Nephron (organoid): ENCODE measurements around the gene JMJD1C.
A peak's percentile ranks its signal among the peaks of the same experiment; 100 is the strongest.

Source experiments
- H3K27ac Mint-ChIP-seq, 3 experiments: 2 replicates each; pipeline ENCODE4 v1.8.0; 2020; ENCODE audit warnings: mixed read lengths in 3 of 3, mild to moderate bottlenecking in 2 of 3, moderate library complexity in 1 of 3
- H3K27me3 Mint-ChIP-seq: 2 replicates; pipeline ENCODE4 v1.8.0; 2021; ENCODE audit warnings: low read depth, mild to moderate bottlenecking, moderate library complexity, mixed read lengths
- H3K36me3 Mint-ChIP-seq: 2 replicates; pipeline ENCODE4 v1.8.0; 2020; ENCODE audit warnings: low read depth, mixed read lengths
- H3K4me1 Mint-ChIP-seq: 2 replicates; pipeline ENCODE4 v1.8.0; 2020; ENCODE audit warnings: mixed read lengths
- H3K4me3 Mint-ChIP-seq, 3 experiments: 2 replicates each; pipeline ENCODE4 v1.8.0; 2020; ENCODE audit warnings: mild to moderate bottlenecking in 3 of 3, mixed read lengths in 3 of 3, moderate library complexity in 2 of 3
- H3K9me3 Mint-ChIP-seq: 2 replicates; pipeline ENCODE4 v1.8.0; 2020; ENCODE audit warnings: mixed read lengths
- TF ChIP-seq, protein P1 (sequence below), 3 experiments: fragments of 200-600 bp; sonication (generic); IDR thresholded peaks; one replicate each; pipeline ENCODE4 v1.5.0; 2021; ENCODE audit warnings: antibody characterized with exemption in 3 of 3; ENCODE audit not compliant: unreplicated experiment in 3 of 3

The JMJD1C gene

GRCh38 chr10:63455507-63455906 lies 10.3 kb downstream of the JMJD1C start:
- peaks cover 33% of the 10 kb centered on the region for H3K36me3 Mint-ChIP-seq
- H3K4me1 Mint-ChIP-seq: peaks cover 14% of the 10 kb centered on the region
- no peaks in the 10 kb centered on the region for H3K27me3 Mint-ChIP-seq
- no peak overlapping the region for H3K4me3 Mint-ChIP-seq
- peaks cover 4% of the 10 kb centered on the region for H3K9me3 Mint-ChIP-seq
- H3K27ac Mint-ChIP-seq: peak overlapping the region in 1 of 3 experiments; percentile 32
- TF ChIP-seq, protein P1, sequence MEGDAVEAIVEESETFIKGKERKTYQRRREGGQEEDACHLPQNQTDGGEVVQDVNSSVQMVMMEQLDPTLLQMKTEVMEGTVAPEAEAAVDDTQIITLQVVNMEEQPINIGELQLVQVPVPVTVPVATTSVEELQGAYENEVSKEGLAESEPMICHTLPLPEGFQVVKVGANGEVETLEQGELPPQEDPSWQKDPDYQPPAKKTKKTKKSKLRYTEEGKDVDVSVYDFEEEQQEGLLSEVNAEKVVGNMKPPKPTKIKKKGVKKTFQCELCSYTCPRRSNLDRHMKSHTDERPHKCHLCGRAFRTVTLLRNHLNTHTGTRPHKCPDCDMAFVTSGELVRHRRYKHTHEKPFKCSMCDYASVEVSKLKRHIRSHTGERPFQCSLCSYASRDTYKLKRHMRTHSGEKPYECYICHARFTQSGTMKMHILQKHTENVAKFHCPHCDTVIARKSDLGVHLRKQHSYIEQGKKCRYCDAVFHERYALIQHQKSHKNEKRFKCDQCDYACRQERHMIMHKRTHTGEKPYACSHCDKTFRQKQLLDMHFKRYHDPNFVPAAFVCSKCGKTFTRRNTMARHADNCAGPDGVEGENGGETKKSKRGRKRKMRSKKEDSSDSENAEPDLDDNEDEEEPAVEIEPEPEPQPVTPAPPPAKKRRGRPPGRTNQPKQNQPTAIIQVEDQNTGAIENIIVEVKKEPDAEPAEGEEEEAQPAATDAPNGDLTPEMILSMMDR (IDR thresholded peaks at IDR 0.05; ENCODE audit: unreplicated experiment in 3 of 3): no peak

DNA sequence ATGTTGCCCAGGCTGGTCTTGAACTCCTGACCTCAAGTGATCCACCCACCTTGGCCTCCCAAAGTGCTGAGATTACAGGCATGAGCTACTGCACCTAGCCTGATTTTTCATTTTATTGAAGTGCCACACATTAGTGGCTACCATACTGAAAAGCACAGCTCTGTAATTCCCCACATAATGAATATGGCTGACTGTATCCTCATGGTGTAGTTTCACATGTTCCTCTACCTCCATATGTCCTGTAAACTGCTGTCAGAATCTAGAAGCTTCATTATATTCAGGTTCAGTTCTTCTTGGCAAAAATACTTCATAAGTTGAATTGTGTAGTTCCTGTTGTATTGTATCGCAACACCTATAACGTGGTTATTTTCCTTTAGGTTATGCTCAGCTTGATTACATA lies 11.1 kb downstream of the JMJD1C start:
- H3K9me3 Mint-ChIP-seq: peaks cover 6% of the 10 kb centered on the region
- peaks cover 41% of the 10 kb centered on the region for H3K36me3 Mint-ChIP-seq
- H3K4me1 Mint-ChIP-seq: peaks cover 14% of the 10 kb centered on the region
- no peaks in the 10 kb centered on the region for H3K27me3 Mint-ChIP-seq
- H3K27ac Mint-ChIP-seq: no peak overlapping the region
- TF ChIP-seq, protein P1 (IDR thresholded peaks at IDR 0.05; ENCODE audit: unreplicated experiment in 3 of 3): no peak
- no peak overlapping the region for H3K4me3 Mint-ChIP-seq

- Mint-ChIP-seq H3K9me3 (peaks cover 6% of the 10 kb centered on the region), H3K36me3 (peaks cover 45% of the 10 kb centered on the region), H3K27ac (no peak overlapping the region), H3K4me3 (no peak overlapping the region), H3K27me3 (no peaks in the 10 kb centered on the region), H3K4me1 (peaks cover 13% of the 10 kb centered on the region)
- TF ChIP-seq, protein P1 (IDR thresholded peaks at IDR 0.05; ENCODE audit: unreplicated experiment in 3 of 3): no peak
These were observed 13.3 kb downstream of the JMJD1C start for GRCh38 chr10:63452524-63452923.

- H3K4me1 Mint-ChIP-seq: peaks cover 5% of the 10 kb centered on the region
- no peaks in the 10 kb centered on the region for H3K27me3 Mint-ChIP-seq
- H3K27ac Mint-ChIP-seq: no peak overlapping the region
- TF ChIP-seq, protein P1 (IDR thresholded peaks at IDR 0.05; ENCODE audit: unreplicated experiment in 3 of 3): no peak
- H3K4me3 Mint-ChIP-seq: no peak overlapping the region
- peaks cover 29% of the 10 kb centered on the region for H3K36me3 Mint-ChIP-seq
- peaks cover 6% of the 10 kb centered on the region for H3K9me3 Mint-ChIP-seq
These were observed 18.9 kb downstream of the JMJD1C start for GRCh38 chr10:63446716-63447440.

GRCh38 chr10:63441404-63441803 lies 24.4 kb downstream of the JMJD1C start:
- Mint-ChIP-seq H3K27ac (no peak overlapping the region), H3K9me3 (no peaks in the 10 kb centered on the region), H3K4me1 (peaks cover 16% of the 10 kb centered on the region), H3K27me3 (no peaks in the 10 kb centered on the region), H3K36me3 (peaks cover 5% of the 10 kb centered on the region), H3K4me3 (no peak overlapping the region)
- TF ChIP-seq, protein P1 (IDR thresholded peaks at IDR 0.05; ENCODE audit: unreplicated experiment in 3 of 3): no peak

- Mint-ChIP-seq H3K27ac (no peak overlapping the region), H3K36me3 (no peaks in the 10 kb centered on the region), H3K9me3 (no peaks in the 10 kb centered on the region), H3K4me3 (no peak overlapping the region), H3K27me3 (no peaks in the 10 kb centered on the region), H3K4me1 (peaks cover 22% of the 10 kb centered on the region)
- TF ChIP-seq, protein P1 (IDR thresholded peaks at IDR 0.05; ENCODE audit: unreplicated experiment in 3 of 3): no peak
These were observed 26.2 kb downstream of the JMJD1C start for GRCh38 chr10:63439607-63440006.
